ENCODE data around the gene POLR2B.
"Not testable (repeated sequence)": the region's sequence is repeated elsewhere in the genome, so short reads cannot be mapped to it uniquely, and the experiment has no call there.

POLR2B gene

DNA sequence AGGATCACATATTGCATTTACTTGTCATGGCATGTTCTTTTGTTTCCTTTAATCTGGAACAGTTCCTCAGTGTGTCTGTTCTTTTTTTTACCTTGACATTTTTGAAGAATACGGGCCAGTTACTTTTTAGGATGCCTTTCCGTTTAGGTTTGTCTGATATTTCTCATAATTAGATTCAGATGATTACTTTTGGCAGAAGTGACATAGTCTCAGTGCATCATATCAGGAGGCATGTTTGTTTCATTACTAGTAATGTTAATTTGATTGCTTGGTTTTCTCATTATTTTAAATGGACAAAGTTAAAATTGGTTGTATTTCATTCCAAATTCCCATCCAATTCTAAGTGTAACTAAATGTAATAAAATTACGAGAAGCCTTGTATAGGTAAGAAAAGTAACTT, 8.3 kb downstream of the POLR2B start:
- DNase-seq (ENCODE audit: low read depth in 3 of 3): no peak

- no peak for DNase-seq (ENCODE audit: low read depth in 3 of 3)
Measured at GRCh38 chr4:56990109-56990905, 11.6 kb downstream of the POLR2B start.

- no peak for DNase-seq (ENCODE audit: low read depth in 3 of 3)
Measured at GRCh38 chr4:56995525-56995924, 16.8 kb downstream of the POLR2B start.

DNA sequence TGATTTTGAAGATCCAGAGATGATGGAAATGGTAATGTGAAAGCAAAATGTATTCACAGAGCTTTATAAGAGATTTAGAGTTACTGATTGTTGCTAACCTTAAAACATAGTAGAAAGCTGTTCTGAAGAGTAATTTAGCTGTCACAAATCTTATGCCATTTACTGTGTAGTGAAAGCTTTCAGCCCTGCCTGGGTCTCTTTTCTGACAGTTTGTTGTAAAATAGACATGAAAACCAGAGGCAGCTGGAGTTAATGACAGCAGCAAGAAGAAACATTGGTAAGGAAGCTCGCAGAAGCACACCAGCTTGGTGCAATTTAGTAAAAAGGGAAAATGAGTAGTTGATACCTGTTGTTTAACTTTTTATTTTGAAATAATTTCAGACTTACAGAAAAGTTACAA, 21.1 kb downstream of the POLR2B start:
- DNase-seq (ENCODE audit: low read depth in 3 of 3): no peak

GRCh38 chr4:57013543-57014120, 34.9 kb downstream of the POLR2B start:
- DNase-seq (ENCODE audit: low read depth in 3 of 3): no peak

- DNase-seq (ENCODE audit: low read depth in 3 of 3): no peak
Measured at GRCh38 chr4:57018980-57019379, 40.3 kb downstream of the POLR2B start.

- DNase-seq (ENCODE audit: low read depth in 3 of 3): no peak
Measured at GRCh38 chr4:57020467-57021101, 41.9 kb downstream of the POLR2B start.

- no peak for DNase-seq (ENCODE audit: low read depth in 3 of 3)
Measured at GRCh38 chr4:57023104-57023503, 44.4 kb downstream of the POLR2B start.

DNA sequence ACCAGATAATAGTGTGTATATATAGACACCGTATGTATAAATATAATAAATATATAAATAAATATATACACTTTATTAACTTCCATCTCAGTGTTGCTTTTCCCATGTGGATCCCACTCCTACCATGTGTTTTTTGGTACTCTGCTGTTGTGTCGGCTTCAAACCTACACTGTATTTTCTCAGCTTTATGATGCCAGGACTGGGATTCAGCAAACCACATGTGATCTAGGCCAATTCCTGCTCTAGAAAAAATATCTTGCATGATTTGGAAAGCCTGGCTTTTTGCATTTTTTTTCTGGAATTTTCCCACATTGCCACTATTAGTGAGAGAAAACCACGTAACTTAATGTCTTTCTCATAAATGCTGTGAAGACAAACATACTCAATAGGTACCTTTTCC, 55.8 kb downstream of the POLR2B start:
- DNase-seq (ENCODE audit: low read depth in 3 of 3): no peak

DNA sequence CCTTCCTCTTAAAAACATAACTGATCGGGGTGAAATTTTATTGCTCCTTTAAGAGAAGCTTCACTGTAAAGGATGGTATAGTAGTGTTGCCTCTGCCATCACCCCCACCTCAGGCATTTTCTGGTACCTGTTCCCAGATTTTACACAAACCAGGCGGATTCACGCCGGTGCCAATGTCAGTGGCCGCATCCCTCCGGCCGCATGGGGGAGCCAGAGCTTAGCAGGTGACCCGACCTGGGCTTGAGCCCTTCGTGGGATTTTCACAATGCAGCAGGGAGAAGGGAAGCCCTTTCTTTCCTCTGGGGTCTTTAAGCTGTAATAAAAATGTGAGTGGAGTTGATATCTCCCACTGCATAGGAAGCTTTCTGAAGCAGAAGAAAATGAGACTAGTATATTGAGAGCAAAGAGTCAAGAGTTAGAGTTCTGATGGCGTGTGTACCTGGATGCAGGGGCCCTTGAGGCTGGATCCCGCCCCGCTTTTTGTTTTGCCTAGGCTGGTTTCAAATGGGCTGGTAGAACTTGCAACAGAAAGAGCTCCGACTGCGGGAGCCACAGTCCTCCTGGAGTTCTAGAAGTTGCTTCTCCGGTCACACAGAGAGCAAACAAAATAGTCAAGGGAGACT, 59.4 kb downstream of the POLR2B start:
- peak in 2 of 3 donors; percentile 15 for DNase-seq (ENCODE audit: low read depth in 3 of 3)

DNA sequence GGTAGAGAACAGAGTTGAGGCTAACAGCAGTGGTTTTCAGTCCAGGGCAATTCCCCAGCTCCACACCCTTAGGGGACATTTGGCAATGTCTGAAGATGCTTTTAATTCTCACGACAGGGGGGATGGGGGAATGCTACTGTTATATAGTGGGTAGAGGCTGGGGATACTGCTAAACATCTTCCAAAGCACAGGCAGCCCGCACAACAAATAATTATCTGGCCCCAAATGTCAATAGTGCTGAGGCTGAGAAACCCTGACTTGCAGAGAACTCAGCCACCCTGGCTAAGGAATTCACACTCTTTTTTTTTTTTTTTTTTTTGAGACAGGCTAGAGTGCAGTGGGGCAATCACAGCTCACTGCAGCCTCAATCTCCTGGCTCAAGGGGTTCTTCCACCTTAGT, 60.6 kb downstream of the POLR2B start:
- DNase-seq (ENCODE audit: low read depth in 3 of 3): no peak

- DNase-seq (ENCODE audit: low read depth in 3 of 3): no peak
Measured at GRCh38 chr4:57040510-57040909, 61.8 kb downstream of the POLR2B start.

DNA sequence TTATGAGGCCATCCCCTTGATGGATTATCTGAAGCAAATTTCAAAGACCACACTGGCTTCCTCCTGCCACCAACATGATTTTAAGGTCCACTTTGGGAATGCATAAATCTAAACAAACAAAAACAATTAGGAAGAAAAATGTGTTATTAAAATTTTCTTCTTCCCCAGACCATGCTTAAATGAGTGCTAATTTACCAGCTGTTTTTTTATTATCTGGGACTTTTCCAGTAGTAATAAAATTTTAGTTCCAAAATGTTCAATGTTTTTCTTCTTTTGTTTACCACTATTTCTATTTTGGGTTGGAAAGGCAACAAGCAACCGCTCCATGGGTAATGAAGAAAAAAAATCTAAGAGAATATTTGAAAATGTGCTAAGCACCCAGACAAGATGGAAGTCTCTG, 62.3 kb downstream of the POLR2B start:
- DNase-seq (ENCODE audit: low read depth in 3 of 3): no peak

GRCh38 chr4:57042711-57043169, 64.0 kb downstream of the POLR2B start:
- no peak for DNase-seq (ENCODE audit: low read depth in 3 of 3)

DNA sequence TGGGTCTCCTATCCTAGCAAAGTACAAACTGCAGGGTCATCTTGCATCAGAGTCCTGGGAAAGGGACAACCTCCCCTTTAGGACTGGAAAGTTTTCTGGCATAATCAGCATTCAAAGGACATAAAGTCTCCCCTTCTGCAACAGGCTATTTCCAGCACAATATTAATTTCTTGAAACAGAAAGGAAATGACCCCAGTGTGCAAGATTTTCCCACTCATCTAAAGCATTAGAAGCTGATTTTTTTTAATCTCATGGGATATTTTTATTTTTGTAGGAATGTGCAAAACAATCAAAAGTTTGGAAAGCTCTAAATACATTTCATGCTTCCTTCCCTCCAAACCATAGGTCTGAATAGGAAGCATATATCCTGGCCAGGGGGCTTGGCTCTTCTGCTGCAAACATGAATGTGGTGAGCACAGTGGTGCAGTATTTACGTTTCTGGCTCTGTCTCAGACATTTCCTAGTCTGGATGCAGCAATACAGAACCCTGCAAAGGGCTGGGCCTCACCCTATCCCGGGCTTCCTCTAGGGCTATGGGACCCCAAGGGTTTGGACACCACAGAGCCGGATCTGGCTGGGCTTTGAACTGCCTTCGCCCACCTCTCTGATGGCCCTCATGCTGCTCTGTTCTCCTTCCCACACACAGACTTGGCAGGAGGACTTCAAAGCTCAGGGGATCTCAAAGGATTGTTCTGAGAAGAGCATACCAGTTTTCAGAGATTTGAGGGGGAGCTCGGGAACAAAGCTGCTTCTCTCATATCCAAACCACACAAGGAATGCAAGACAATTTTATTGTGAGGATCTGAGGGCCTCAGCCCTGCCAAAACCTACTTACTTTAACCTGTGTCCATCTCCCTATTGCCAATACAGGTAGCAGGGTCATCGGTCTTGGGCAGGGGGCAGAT, 64.9 kb downstream of the POLR2B start:
- DNase-seq (ENCODE audit: low read depth in 3 of 3): no peak

DNA sequence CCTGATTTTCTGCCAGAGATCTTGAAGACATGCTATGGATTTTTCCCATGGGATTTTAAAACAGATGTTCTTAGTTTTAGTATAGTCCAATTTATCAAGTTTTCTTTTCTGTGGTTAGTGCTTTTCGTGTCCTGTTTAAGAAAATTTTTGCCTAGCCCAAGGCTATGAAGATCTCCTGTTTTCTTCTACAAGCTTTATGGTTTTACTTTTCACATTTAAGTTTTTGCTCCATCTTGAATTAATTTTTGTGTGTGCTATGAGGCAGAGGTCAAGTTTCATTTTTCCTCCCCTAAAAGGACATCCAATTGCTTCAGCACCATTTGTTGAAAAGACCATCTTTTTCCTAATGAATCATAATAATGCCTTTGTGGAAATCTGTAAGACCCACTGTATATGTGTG, 65.6 kb downstream of the POLR2B start:
- no peak for DNase-seq (ENCODE audit: low read depth in 3 of 3)

GRCh38 chr4:57044996-57045395, 66.3 kb downstream of the POLR2B start:
- DNase-seq (ENCODE audit: low read depth in 3 of 3): no peak

DNA sequence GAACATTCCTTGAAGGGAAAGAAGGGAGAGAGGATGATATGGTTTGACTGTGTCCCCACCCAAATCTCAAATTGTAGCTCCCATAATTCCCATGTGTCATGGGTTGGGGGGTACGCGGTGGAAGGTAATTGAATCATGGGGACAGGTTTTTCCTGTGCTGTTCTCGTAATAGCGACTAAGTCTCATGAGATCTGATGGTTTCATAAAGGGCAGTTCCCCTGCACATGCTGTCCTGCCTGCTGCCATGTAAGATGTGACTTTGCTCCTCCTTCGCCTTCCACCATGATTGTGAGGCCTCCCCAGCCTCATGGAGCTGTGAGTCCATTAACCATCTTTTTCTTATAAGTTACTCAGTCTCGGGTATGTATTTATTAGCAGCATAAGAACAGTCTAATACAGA, 68.3 kb downstream of the POLR2B start:
- DNase-seq (ENCODE audit: low read depth in 3 of 3): not testable (repeated sequence)

- DNase-seq (ENCODE audit: low read depth in 3 of 3): no peak
Measured at GRCh38 chr4:57048590-57049304, 70.1 kb downstream of the POLR2B start.

GRCh38 chr4:57051095-57051494, 72.4 kb downstream of the POLR2B start:
- DNase-seq (ENCODE audit: low read depth in 3 of 3): no peak

DNA sequence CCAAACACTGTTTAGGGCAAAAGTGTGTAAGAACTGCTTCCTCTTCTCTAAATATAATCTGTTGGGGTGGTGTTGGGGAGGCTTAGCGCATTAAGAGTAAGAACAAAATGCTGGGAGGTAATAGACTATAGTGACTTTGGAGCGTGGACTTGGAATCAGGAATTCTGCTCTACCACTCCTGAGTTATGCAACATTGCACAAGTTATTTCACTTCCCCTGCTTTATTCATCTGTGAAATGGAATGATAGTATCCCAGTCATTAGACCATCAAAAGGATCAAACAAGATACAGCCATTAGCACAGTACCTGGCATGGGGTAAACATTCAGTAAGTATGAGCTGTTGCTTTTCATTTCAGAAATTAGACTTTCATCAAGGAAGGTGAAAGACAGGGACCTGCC, 72.8 kb downstream of the POLR2B start:
- DNase-seq (ENCODE audit: low read depth in 3 of 3): no peak

Data from stimulated activated CD4-positive, alpha-beta T cell treated with anti-CD3 and anti-CD28 coated beads, TNF-alpha, amount 100 ng/mL, for 48 hours (primary cell).